ENCODE data around the gene TTPAL.

DNA sequence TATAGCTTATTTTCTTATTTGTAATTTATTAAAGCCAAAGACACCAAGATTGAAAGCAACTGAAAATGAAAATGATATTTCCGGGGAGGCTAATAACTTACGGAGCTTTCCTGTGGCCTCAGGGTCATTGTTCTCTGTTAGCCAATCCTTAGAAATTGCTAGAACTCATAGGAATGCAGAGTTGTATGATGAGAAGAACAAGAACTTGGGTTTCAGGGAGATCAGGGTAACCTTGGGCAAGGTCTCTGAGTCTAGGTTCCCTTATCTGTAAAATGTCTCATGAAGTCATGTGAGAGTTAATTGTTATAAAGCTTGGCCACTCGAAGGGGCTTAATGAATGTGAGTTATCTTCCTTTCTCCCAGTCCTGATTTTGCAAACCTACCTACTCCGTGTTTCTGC is 66.3 kb downstream of the TTPAL start:
- TF ChIP-seq POLR2A (IDR thresholded peaks at IDR 0.05; ENCODE audit: low read depth, low read length) (no peak), TAF1 (IDR thresholded peaks at IDR 0.05; ENCODE audit: low read depth, low read length) (no peak)
